ENCODE results near the gene PRSS1. TPM values are rescaled to one million over a fixed set of nuclear protein-coding genes. Genes with fewer than 3 reads are reported as not detected.

PRSS1 gene
- total RNA-seq = not detected in 2 replicates

DNA sequence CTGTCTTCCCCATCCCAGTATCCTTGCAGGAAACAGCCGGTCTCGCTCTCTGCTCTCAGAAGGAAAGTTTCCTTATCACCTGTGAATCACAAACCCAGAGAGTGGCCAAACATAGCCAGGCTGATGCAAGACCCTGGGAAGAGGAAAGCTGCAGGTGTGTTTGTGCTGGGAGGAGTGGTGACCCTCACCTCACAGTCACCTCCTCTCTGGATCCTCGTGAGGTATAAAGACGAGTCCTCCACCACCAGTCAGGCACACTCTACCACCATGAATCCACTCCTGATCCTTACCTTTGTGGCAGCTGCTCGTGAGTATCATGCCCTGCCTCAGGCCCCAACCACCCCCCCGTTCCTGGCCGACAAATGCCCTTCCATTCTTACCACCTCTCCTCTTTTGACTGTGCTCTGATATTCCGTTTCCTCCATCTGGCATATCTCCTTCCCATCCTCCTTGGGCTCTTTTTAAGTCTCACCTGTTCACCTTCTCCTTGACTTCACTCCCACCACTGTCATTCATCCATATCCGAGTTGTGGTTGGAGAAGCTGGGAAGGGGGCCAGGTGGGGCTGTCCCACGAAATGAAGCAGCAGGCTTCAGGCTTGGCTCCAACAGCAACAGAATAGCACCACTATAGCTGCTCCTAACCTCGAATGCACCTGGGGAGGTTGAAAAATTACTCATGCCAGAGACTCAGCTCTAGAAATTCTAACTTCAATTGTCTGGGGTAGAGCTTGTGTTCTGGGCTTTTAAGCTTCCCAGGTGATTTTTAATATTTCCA is at the start of gene PRSS1:
PRSS1 (plus strand) TSS at position 255 of the 776 bp plus-strand sequence; CDS start at position 268, 13 bp downstream.

DNA sequence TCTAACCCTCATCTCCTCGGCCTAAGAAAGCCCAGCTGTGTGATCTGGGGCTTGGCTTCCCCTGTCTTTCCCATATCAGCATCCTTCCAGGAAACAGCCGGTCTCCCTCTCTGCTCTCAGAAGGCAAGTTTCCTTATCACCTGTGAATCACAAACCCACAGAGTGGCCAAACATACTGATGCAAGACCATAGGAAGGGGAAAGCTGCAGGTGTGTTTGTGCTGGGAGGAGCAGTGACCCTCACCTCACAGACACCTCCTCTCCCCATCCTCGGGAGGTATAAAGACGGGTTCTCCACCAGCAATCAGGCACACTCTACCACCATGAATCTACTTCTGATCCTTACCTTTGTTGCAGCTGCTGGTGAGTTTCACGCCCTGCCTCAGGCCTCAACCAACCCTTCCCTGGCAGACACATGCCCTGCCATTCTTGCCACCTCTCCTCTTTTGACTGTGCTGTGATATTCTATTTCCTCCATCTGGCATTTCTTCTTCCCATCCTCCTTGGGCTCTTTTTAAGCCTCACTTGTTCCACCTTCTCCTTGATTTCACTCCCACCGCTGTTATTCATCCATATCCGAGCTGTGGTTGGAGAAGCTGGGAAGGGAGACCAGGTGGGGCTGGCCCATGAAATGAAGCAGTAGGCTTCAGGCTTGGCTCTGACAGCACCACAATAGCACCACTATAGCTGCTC is 21.5 kb downstream of the PRSS1 start, which contains the start of gene PRSS2:
PRSS2 (plus strand) TSS at position 310 of the 692 bp plus-strand sequence; CDS start at position 323, 13 bp downstream.

Other genes starting within 250 kb of the PRSS1 start
- gene PRSS2, start 21.5 kb downstream of the PRSS1 start, total RNA-seq = not detected in 2 replicates
- gene EPHB6, start 105.6 kb downstream of the PRSS1 start, total RNA-seq = 1.7 and 18.4 TPM in 2 replicates
- gene TRPV6, start 136.3 kb downstream of the PRSS1 start, total RNA-seq = not detected in 2 replicates
- gene TRPV5, start 184.3 kb downstream of the PRSS1 start, total RNA-seq = not detected in 2 replicates
- not detected in 2 replicates for gene LLCFC1, start 190.0 kb downstream of the PRSS1 start, total RNA-seq
- 0.13 TPM in 1 of 2 replicates, not detected in the other for gene KEL, start 212.9 kb downstream of the PRSS1 start, total RNA-seq

Measured in smooth muscle cell of the pulmonary artery (primary cell).